GM12872 (cell line): Measurements from ENCODE around the gene GIPC3.

Experiments used
- CTCF ChIP-seq: IDR thresholded peaks from 3 replicates; pipeline ENCODE4 v1.5.1; 2011; ENCODE audit warnings: low read depth, mild to moderate bottlenecking, low read length, moderate library complexity; ENCODE audit not compliant: insufficient read depth

Gene GIPC3

GRCh38 chr19:3554254-3555083, 30.8 kb upstream of the GIPC3 start:
- TF ChIP-seq CTCF: no peak

GRCh38 chr19:3555653-3556422, 29.4 kb upstream of the GIPC3 start:
- TF ChIP-seq CTCF: no peak

- TF ChIP-seq CTCF: no peak
These were observed 28.8 kb upstream of the GIPC3 start for GRCh38 chr19:3556423-3556977.

GRCh38 chr19:3556978-3557460, 28.3 kb upstream of the GIPC3 start:
- TF ChIP-seq CTCF: 0 out of 3 replicates have a peak, but pooled peaks have one; percentile 5

- TF ChIP-seq CTCF: no peak
These were observed 27.6 kb upstream of the GIPC3 start, which contains the start of gene MFSD12 for GRCh38 chr19:3557461-3558248. Gene MFSD12, minus strand, starts transcription at chr19:3557586. Its CDS starts 183 bp downstream, at chr19:3557403.

GRCh38 chr19:3563709-3564524, 21.4 kb upstream of the GIPC3 start:
- no peak for TF ChIP-seq CTCF
